Measurements from ENCODE around the gene SAA1.

DNA sequence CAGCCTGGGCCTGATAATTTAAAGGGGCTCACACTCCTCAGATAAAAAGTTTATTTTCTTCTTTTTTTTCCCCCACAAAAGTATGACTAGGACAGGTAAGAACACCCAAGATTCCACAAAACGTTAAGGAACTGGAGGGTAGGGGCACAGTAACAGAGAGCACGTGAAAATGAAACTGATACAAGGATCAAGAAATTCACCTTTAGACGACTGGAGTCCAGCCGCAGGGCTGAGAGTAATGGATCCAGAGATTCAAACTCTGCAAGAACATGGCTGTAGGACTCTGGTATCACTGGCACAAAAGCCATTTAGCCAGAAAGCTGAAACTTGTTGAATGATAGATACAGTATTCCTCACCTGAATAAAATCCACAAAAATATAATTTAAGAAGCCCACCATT lies 51.5 kb downstream of the SAA1 start:
- TF ChIP-seq, protein P1, sequence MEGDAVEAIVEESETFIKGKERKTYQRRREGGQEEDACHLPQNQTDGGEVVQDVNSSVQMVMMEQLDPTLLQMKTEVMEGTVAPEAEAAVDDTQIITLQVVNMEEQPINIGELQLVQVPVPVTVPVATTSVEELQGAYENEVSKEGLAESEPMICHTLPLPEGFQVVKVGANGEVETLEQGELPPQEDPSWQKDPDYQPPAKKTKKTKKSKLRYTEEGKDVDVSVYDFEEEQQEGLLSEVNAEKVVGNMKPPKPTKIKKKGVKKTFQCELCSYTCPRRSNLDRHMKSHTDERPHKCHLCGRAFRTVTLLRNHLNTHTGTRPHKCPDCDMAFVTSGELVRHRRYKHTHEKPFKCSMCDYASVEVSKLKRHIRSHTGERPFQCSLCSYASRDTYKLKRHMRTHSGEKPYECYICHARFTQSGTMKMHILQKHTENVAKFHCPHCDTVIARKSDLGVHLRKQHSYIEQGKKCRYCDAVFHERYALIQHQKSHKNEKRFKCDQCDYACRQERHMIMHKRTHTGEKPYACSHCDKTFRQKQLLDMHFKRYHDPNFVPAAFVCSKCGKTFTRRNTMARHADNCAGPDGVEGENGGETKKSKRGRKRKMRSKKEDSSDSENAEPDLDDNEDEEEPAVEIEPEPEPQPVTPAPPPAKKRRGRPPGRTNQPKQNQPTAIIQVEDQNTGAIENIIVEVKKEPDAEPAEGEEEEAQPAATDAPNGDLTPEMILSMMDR (IDR thresholded peaks at IDR 0.05; ENCODE audit: low read length) = no peak
- no peak for TF ChIP-seq EZH2 (IDR thresholded peaks at IDR 0.05; ENCODE audit: borderline replicate concordance, low read length)

Measured in OCI-LY1 (cell line).